ENCODE data around the gene C20orf144. TPM values are rescaled to one million over a fixed set of nuclear protein-coding genes. Genes with fewer than 3 reads are reported as not detected.
A peak's percentile ranks its signal among the peaks of the same experiment; 100 is the strongest.

Gene C20orf144
- total and polyA plus RNA-seq, 9 of the 15 experiments (the other 6 are each of a cell fraction or from before 2014, with no cell fraction given), result 0.04 to 0.23 (median 0.11) TPM; not detected in 2

DNA sequence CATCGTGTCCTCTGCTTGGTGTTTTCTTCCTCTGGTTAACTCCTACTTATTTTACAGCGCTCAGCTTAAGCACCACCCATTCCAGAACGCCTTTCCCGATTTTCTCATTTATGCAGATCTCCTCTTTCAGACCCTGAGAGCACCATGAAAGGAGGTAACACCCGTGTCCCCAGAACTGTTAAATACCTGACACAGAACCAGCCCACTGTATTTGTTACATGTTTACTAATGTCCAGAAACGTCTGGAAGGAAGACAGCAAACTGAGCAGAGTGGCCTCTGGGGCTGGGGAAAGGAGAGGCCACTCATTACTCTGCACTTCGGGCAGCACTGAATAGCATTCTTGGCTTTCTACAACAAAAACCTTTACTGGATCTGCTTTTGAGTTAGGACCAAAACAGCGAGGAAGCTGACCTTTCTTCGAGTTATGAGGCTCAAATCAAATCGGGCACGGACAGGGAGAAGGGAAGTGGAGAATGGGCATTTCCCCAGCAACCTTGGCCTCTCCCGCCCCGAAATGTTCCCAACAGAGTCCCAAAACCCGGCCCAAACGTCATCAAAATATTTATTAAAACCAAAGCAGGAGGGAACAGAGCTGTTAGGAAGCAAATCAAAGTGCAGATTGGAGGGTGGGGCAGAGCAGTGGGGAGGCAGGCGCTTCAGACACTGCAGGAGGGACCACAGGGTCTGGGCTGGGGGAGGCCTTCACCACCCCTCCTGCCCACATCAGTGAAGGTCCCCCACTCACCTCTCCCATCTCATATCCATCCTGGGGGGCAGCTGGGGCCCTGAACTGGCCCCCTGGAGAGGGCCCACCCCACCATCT lies 13.2 kb downstream of the C20orf144 start:
- CTCF ChIA-PET (ENCODE audit: low intra/inter-chr PET ratio), result no interaction called here
- POLR2A ChIA-PET, result interaction anchor here (0.6 to 2.5 kb wide), 4 partner anchors 9 to 21 kb away, joined by 3 to 15 read pairs (median 5); partner anchors contain the start of gene ACTL10
- no peaks in the 10 kb centered on the region for H3K27me3 ChIP-seq (ENCODE audit: control insufficient read depth in 2 of 2, insufficient read depth in 2 of 2, low read length in 2 of 2)
- peaks cover 65% of the 10 kb centered on the region for H3K36me3 ChIP-seq (ENCODE audit: control insufficient read depth, insufficient read depth, low read length)
- peaks cover 17 to 56% of the 10 kb centered on the region in 2 experiments for H3K4me1 ChIP-seq (replicated peaks in 1 of 2; ENCODE audit: control insufficient read depth in 2 of 2, insufficient read depth in 2 of 2, low read length in 2 of 2)
- H3K4me3 ChIP-seq, result no peak overlapping the region
- BruUV-seq (replicated peaks), result no TSS peak
- H3K9ac ChIP-seq (ENCODE audit: insufficient read depth in 1 of 2, low read depth in 2 of 2, low read length in 2 of 2), result peak overlapping the region; percentile 61 to 99; a peak in 3 of 4 replicates
- peaks cover 5% of the 10 kb centered on the region for H3K9me1 ChIP-seq (ENCODE audit: control insufficient read depth, insufficient read depth, low read length)
- no peaks in the 10 kb centered on the region for H3K9me3 ChIP-seq (replicated peaks; ENCODE audit: control insufficient read depth, insufficient read depth, low read depth, low read length)
- 60% methylated on average over 16 of the region's 16 CpGs for WGBS (ENCODE audit: insufficient coverage, low coverage, missing lambda C conversion rate)
- peak overlapping the region; percentile 76 for H3K4me2 ChIP-seq (ENCODE audit: insufficient read depth, low read length)
- peaks cover 34% of the 10 kb centered on the region for H3K79me2 ChIP-seq (ENCODE audit: control insufficient read depth, insufficient read depth, low read length)
- peak; percentile 86 for FAIRE-seq
- intact Hi-C loops (cut with micrococcal nuclease) (no loop called here), in situ Hi-C loops (cut with MboI) (no loop called here)
- H3K27ac ChIP-seq (ENCODE audit: extremely low read depth, low read depth, low read length), result no peak overlapping the region
- peak in 1 of 4 experiments; percentile 6 for DNase-seq (ENCODE audit: extremely low read depth in 1 of 4, low spot score in 3 of 4)
- peak overlapping the region; percentile 93 for H2AFZ ChIP-seq (ENCODE audit: low read depth, low read length)
- ATAC-seq, result no peak
- peaks cover 8% of the 10 kb centered on the region; the same call in 1 of the 2 replicates for H4K20me1 ChIP-seq (replicated peaks; ENCODE audit: control insufficient read depth, insufficient read depth, low read length)
- TF ChIP-seq POLR2B (IDR thresholded peaks at IDR 0.05; ENCODE audit: low read depth, partially characterized antibody), result no peak
- no peak for TF ChIP-seq MEIS2 (IDR thresholded peaks at IDR 0.05; ENCODE audit: partially characterized antibody)
- TF ChIP-seq SMARCE1 (IDR thresholded peaks at IDR 0.05), result no peak
- no peak for TF ChIP-seq SP2 (IDR thresholded peaks at IDR 0.05; ENCODE audit: extremely low read depth, low read depth, low read length, poor library complexity, severe bottlenecking)
- no peak for TF ChIP-seq TSC22D4 (tag; IDR thresholded peaks at IDR 0.05)
- TF ChIP-seq SFPQ (IDR thresholded peaks at IDR 0.05; ENCODE audit: low read depth, low read length), result no peak
- no peak for TF ChIP-seq NKRF (IDR thresholded peaks at IDR 0.05; ENCODE audit: borderline replicate concordance)
- TF ChIP-seq, protein P1, sequence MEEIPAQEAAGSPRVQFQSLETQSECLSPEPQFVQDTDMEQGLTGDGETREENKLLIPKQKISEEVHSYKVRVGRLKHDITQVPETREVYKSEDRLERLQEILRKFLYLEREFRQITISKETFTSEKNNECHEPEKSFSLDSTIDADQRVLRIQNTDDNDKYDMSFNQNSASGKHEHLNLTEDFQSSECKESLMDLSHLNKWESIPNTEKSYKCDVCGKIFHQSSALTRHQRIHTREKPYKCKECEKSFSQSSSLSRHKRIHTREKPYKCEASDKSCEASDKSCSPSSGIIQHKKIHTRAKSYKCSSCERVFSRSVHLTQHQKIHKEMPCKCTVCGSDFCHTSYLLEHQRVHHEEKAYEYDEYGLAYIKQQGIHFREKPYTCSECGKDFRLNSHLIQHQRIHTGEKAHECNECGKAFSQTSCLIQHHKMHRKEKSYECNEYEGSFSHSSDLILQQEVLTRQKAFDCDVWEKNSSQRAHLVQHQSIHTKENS (CRISPR knock-in tag; IDR thresholded peaks at IDR 0.05), result no peak
- TF ChIP-seq FOSL1 (tag; conservative IDR thresholded peaks at IDR 0.05), result no peak
- no peak for TF ChIP-seq SRSF1 (IDR thresholded peaks at IDR 0.05; ENCODE audit: low read depth, low read length)
- no peak for TF ChIP-seq E2F3 (CRISPR knock-in tag; IDR thresholded peaks at IDR 0.05)
- no peak for TF ChIP-seq KAT7 (CRISPR knock-in tag; IDR thresholded peaks at IDR 0.05; ENCODE audit: borderline replicate concordance)
- no peak for TF ChIP-seq SUPT5H (IDR thresholded peaks at IDR 0.05)
- TF ChIP-seq TAF7 (tag; IDR thresholded peaks at IDR 0.05), result no peak
- no peak for TF ChIP-seq ZNF445 (CRISPR knock-in tag; IDR thresholded peaks at IDR 0.05; ENCODE audit: low read depth)
- TF ChIP-seq ETV5 (CRISPR knock-in tag; IDR thresholded peaks at IDR 0.05; ENCODE audit: low read depth), result peak; percentile 4; the same call in 1 of the 2 replicates

All from K562 (cell line).